Neuron (in vitro differentiated cells): ENCODE results near the gene LENG8.
"Not testable (repeated sequence)": the region's sequence is repeated elsewhere in the genome, so short reads cannot be mapped to it uniquely, and the experiment has no call there.

Experiments
- H2AFZ ChIP-seq: one replicate; pipeline ENCODE4 v1.6.1; 2013; ENCODE audit warnings: low read depth, mild to moderate bottlenecking, inconsistent platforms, low read length, moderate library complexity
- H3K27me3 ChIP-seq: one replicate; pipeline ENCODE4 v1.6.1; 2013; ENCODE audit warnings: low read length; ENCODE audit not compliant: insufficient read depth
- H3K36me3 ChIP-seq: one replicate; pipeline ENCODE4 v1.6.1; 2013; ENCODE audit warnings: low read length; ENCODE audit not compliant: insufficient read depth
- H3K4me1 ChIP-seq: one replicate; pipeline ENCODE4 v1.6.1; 2013; ENCODE audit warnings: low read length; ENCODE audit not compliant: insufficient read depth
- H3K4me3 ChIP-seq: 2 replicates; pipeline ENCODE4 v1.5.1; 2013; ENCODE audit warnings: mild to moderate bottlenecking, low read length, moderate library complexity
- H3K9me3 ChIP-seq: one replicate; pipeline ENCODE4 v1.6.1; 2013; ENCODE audit warnings: low read length

LENG8 gene

DNA sequence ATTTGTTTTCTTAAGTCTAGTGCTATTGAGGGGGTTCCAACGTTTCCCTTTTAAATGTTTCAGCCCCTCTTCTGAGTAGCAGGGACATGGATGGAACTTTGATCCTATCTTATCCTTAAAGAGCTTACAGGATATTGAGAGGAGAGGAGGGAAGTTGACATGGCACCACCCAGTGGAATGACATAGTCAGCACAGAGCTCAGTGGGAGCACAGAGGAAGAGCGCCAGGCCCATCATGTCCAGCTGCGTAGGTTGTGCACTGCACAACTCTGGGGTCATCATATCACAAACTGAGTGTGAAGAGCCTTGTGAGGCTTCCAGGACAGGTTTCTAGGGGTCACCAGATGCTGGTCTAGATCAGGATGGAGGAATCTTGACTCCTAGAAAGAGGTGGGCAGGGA, 28.7 kb downstream of the LENG8 start:
- H3K36me3 ChIP-seq, result no peaks in the 10 kb centered on the region

GRCh38 chr19:54478677-54479266, 29.8 kb downstream of the LENG8 start:
- Histone ChIP-seq H3K4me1 (peaks cover 1% of the 10 kb centered on the region), H3K4me3 (no peak overlapping the region), H3K9me3 (no peaks in the 10 kb centered on the region), H3K36me3 (no peaks in the 10 kb centered on the region), H2AFZ (no peak overlapping the region), H3K27me3 (peaks cover 2% of the 10 kb centered on the region)

More for the DNA sequence above, 28.7 kb downstream of the LENG8 start:
- H3K4me1 ChIP-seq, result peaks cover 10% of the 10 kb centered on the region
- H3K27me3 ChIP-seq, result peaks cover under 1% of the 10 kb centered on the region
- no peak overlapping the region for H2AFZ ChIP-seq
- no peaks in the 10 kb centered on the region for H3K9me3 ChIP-seq
- no peak overlapping the region for H3K4me3 ChIP-seq

GRCh38 chr19:54480051-54480450, 31.1 kb downstream of the LENG8 start:
- H3K36me3 ChIP-seq, result no peaks in the 10 kb centered on the region
- H3K9me3 ChIP-seq, result no peaks in the 10 kb centered on the region
- H3K4me3 ChIP-seq, result no peak overlapping the region
- H3K4me1 ChIP-seq, result no peaks in the 10 kb centered on the region
- peaks cover 2% of the 10 kb centered on the region for H3K27me3 ChIP-seq
- no peak overlapping the region for H2AFZ ChIP-seq

- no peaks in the 10 kb centered on the region for H3K4me1 ChIP-seq
- H3K9me3 ChIP-seq, result no peaks in the 10 kb centered on the region
- no peak overlapping the region for H3K4me3 ChIP-seq
- H2AFZ ChIP-seq, result no peak overlapping the region
- H3K36me3 ChIP-seq, result no peaks in the 10 kb centered on the region
- peaks cover 2% of the 10 kb centered on the region for H3K27me3 ChIP-seq
Measured at GRCh38 chr19:54481326-54481930, 32.4 kb downstream of the LENG8 start.

DNA sequence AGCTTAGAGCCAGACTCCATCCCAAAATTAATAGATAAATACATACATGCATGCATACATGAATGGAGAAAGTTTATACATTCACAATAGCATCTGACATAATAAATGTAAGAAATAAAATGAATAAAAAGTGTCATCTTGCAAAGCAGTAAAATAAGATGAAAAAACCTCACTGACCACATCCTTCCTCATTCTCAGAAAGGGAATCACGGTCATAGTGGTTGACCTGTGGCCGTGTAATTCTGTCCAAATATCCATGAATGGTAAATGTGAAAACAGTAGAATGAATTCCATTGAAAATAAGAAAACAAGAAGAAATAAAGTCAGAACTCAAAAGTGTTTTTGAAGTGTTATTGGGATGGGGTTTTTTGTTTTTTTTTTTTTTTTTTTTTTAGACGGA, 33.9 kb downstream of the LENG8 start:
- no peaks in the 10 kb centered on the region for H3K9me3 ChIP-seq
- peaks cover 2% of the 10 kb centered on the region for H3K27me3 ChIP-seq
- no peak overlapping the region for H2AFZ ChIP-seq
- no peaks in the 10 kb centered on the region for H3K4me1 ChIP-seq
- H3K36me3 ChIP-seq, result no peaks in the 10 kb centered on the region
- H3K4me3 ChIP-seq, result no peak overlapping the region

GRCh38 chr19:54484451-54484850, 35.5 kb downstream of the LENG8 start:
- Histone ChIP-seq H3K4me3 (no peak overlapping the region), H3K9me3 (no peaks in the 10 kb centered on the region), H2AFZ (no peak overlapping the region), H3K27me3 (peaks cover 6% of the 10 kb centered on the region), H3K36me3 (no peaks in the 10 kb centered on the region), H3K4me1 (no peaks in the 10 kb centered on the region)

GRCh38 chr19:54485851-54486250, 36.9 kb downstream of the LENG8 start:
- Histone ChIP-seq H3K4me3 (no peak overlapping the region), H3K36me3 (no peaks in the 10 kb centered on the region), H3K27me3 (peaks cover 11% of the 10 kb centered on the region), H3K4me1 (no peaks in the 10 kb centered on the region), H2AFZ (no peak overlapping the region), H3K9me3 (no peaks in the 10 kb centered on the region)

- H3K27me3 ChIP-seq, result peaks cover 12% of the 10 kb centered on the region
- H3K36me3 ChIP-seq, result no peaks in the 10 kb centered on the region
- H3K9me3 ChIP-seq, result no peaks in the 10 kb centered on the region
- H3K4me3 ChIP-seq, result no peak overlapping the region
- H3K4me1 ChIP-seq, result no peaks in the 10 kb centered on the region
- no peak overlapping the region for H2AFZ ChIP-seq
Measured at GRCh38 chr19:54489341-54489740, 40.3 kb downstream of the LENG8 start.

GRCh38 chr19:54489766-54490165, 40.8 kb downstream of the LENG8 start:
- H3K9me3 ChIP-seq, result no peaks in the 10 kb centered on the region
- no peaks in the 10 kb centered on the region for H3K36me3 ChIP-seq
- H2AFZ ChIP-seq, result no peak overlapping the region
- peaks cover 12% of the 10 kb centered on the region for H3K27me3 ChIP-seq
- no peaks in the 10 kb centered on the region for H3K4me1 ChIP-seq
- no peak overlapping the region for H3K4me3 ChIP-seq

DNA sequence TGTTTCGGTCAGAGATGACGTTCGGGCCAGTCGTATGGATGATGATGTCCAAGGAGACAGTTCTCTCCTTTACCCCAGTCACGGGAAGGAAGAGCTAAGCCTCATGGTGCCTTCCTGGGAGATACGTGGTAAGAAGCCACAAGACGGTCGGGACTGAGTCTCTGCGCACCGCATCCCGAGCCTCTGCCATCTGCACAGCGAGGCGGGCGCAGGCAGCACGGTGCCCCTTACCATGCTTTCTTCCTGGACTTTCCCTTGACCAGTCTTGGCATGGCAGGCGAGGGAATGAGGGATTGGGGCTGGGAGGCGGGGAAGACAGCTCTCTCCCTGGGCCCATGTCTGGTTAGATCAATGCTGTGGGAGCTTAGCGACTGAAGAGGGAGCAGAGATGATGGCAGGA, 43.6 kb downstream of the LENG8 start:
- Histone ChIP-seq H3K36me3 (no peaks in the 10 kb centered on the region), H3K4me1 (no peaks in the 10 kb centered on the region), H3K4me3 (no peak overlapping the region), H3K27me3 (peaks cover 14% of the 10 kb centered on the region), H3K9me3 (no peaks in the 10 kb centered on the region), H2AFZ (no peak overlapping the region)

DNA sequence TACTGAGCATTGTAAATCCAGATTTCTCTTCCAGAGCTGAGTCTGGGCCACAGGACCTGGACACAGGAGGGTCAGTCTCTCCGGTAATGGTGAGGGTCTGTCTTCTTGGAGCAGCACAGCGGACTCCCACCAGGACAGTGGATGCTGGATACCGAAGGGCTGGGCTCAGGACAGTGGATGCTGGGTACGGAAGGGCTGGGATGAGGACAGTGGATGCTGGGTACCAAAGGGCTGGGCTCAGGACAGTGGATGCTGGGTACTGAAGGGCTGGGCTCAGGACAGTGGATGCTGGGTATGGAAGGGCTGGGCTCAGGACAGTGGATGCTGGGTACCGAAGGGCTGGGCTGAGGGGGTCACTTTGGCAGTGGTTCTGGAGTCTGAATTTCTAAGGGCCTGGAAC, 44.1 kb downstream of the LENG8 start:
- H3K4me3 ChIP-seq, H2AFZ ChIP-seq, H3K4me1 ChIP-seq, H3K9me3 ChIP-seq, H3K36me3 ChIP-seq: not testable (repeated sequence)
- H3K27me3 ChIP-seq, result peaks cover 14% of the 10 kb centered on the region

DNA sequence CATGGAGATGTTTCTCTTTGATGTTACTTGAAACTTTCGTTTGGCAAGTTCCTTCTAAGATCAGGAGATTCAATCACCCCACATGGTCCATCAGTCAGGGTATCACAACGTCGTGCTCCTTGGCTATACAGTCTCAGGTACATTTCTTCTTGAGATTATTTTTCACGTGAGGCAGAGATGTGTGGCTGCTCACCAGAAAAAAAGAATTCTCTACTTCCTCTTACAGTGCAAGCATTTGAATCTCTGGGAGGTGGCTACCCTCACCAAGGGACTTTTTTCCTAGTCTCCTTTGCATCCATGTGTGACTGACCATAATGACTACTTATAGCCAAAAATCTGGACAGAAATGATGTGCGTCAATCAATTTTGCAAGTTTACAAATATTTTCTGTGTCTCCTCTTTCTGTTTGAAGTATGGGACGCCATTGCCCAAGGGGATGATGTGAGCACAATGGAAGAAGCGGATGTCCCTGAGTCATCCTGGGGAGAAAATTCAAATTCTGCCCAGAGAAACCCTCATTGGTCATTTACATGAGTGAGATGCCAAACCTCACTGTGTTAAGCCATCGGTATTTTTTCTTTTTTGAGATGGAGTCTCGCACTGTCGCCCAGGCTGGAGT, 45.1 kb downstream of the LENG8 start:
- no peak overlapping the region for H3K4me3 ChIP-seq
- H3K9me3 ChIP-seq, result no peaks in the 10 kb centered on the region
- H3K4me1 ChIP-seq, result no peaks in the 10 kb centered on the region
- H3K27me3 ChIP-seq, result peaks cover 14% of the 10 kb centered on the region
- H3K36me3 ChIP-seq, result no peaks in the 10 kb centered on the region
- H2AFZ ChIP-seq, result no peak overlapping the region

GRCh38 chr19:54495284-54495683, 46.3 kb downstream of the LENG8 start:
- not testable (repeated sequence) for H2AFZ ChIP-seq, H3K27me3 ChIP-seq, H3K4me1 ChIP-seq, H3K4me3 ChIP-seq, H3K9me3 ChIP-seq, H3K36me3 ChIP-seq
